Cardiac muscle cell (in vitro differentiated cells and primary cell): ENCODE measurements around the gene ABO. TPM values are rescaled to one million over a fixed set of nuclear protein-coding genes. Genes with fewer than 3 reads are reported as not detected.
"Not testable (repeated sequence)": the region's sequence is repeated elsewhere in the genome, so short reads cannot be mapped to it uniquely, and the experiment has no call there.

Experiments
- DNase-seq, 2 donors: peaks; one replicate each; pipeline versions ENCODE4 v3.0.0 to v3.0.0-alpha.2; 2010 to 2017; ENCODE audit warnings: low read depth in 1 of 2, low spot score in 1 of 2
- H3K27ac ChIP-seq: fragments of 200-600 bp; sonication (generic); 2 replicates; pipeline ENCODE4 v1.5.1; 2016
- H3K27me3 ChIP-seq: fragments of 200-600 bp; sonication (generic); 2 replicates; pipeline ENCODE4 v1.6.0; 2016; ENCODE audit warnings: control low read depth
- H3K36me3 ChIP-seq: fragments of 200-600 bp; sonication (generic); 2 replicates; pipeline ENCODE4 v1.5.1; 2016; ENCODE audit warnings: control low read depth
- H3K4me1 ChIP-seq: fragments of 200-600 bp; sonication (generic); 2 replicates; pipeline ENCODE4 v1.8.1; 2017; ENCODE audit warnings: low read depth, mild to moderate bottlenecking, mixed run types
- H3K4me3 ChIP-seq: fragments of 200-600 bp; sonication (generic); 2 replicates; pipeline ENCODE4 v1.5.1; 2016; ENCODE audit warnings: mild to moderate bottlenecking
- H3K9me3 ChIP-seq: fragments of 200-600 bp; sonication (generic); 2 replicates; pipeline ENCODE4 v1.5.1; 2017; ENCODE audit warnings: low read depth, mild to moderate bottlenecking, control low read depth
- CTCF ChIP-seq: IDR thresholded peaks from 2 replicates; pipeline ENCODE4 v1.5.1; 2012; ENCODE audit warnings: low read depth, mild to moderate bottlenecking, low read length
- polyA plus RNA-seq: library from polyadenylated mRNA; unstranded; fragments of >200 nt; fragmentation: Nextera tagmentation; extraction: Ambion mirVana; gene quantifications from 2 replicates; pipeline ENCODE4 v1.2.1, GENCODE V29; 2016
- total RNA-seq: library from RNA; depleted of rRNA; stranded (reverse); fragments of >200 nt; gene quantifications from 2 replicates; pipeline ENCODE4 v1.2.3, GENCODE V29; 2016

ABO gene
- total and polyA plus RNA-seq, 2 experiments from 2014 or later: 0.30 TPM; not detected in 1

GRCh38 chr9:133234577-133235322 is 40.3 kb downstream of the ABO start:
- Histone ChIP-seq H3K9me3 (no peaks in the 10 kb centered on the region), H3K36me3 (no peaks in the 10 kb centered on the region), H3K4me1 (no peaks in the 10 kb centered on the region), H3K27me3 (no peaks in the 10 kb centered on the region), H3K4me3 (no peak overlapping the region), H3K27ac (no peak overlapping the region)
- no peak for TF ChIP-seq CTCF
- no peak for DNase-seq

- Histone ChIP-seq H3K4me1 (no peaks in the 10 kb centered on the region), H3K27me3 (no peaks in the 10 kb centered on the region), H3K4me3 (no peak overlapping the region), H3K36me3 (no peaks in the 10 kb centered on the region), H3K9me3 (no peaks in the 10 kb centered on the region), H3K27ac (no peak overlapping the region)
- TF ChIP-seq CTCF: no peak
- DNase-seq: no peak
These were observed 41.1 kb downstream of the ABO start for GRCh38 chr9:133233681-133234432.

GRCh38 chr9:133231934-133232568 is 43.0 kb downstream of the ABO start:
- not testable (repeated sequence) for H3K4me3 ChIP-seq, DNase-seq, H3K27ac ChIP-seq, H3K4me1 ChIP-seq, H3K36me3 ChIP-seq, H3K27me3 ChIP-seq, H3K9me3 ChIP-seq

- not testable (repeated sequence) for DNase-seq, H3K27me3 ChIP-seq, H3K9me3 ChIP-seq, H3K4me3 ChIP-seq, H3K36me3 ChIP-seq, H3K27ac ChIP-seq, H3K4me1 ChIP-seq
These were observed 44.5 kb downstream of the ABO start for GRCh38 chr9:133230514-133230913.

GRCh38 chr9:133230093-133230492 is 44.9 kb downstream of the ABO start:
- no peak overlapping the region for H3K4me3 ChIP-seq
- H3K36me3 ChIP-seq: no peaks in the 10 kb centered on the region
- TF ChIP-seq CTCF: no peak
- no peaks in the 10 kb centered on the region for H3K27me3 ChIP-seq
- no peak for DNase-seq
- no peaks in the 10 kb centered on the region for H3K4me1 ChIP-seq
- no peak overlapping the region for H3K27ac ChIP-seq
- no peaks in the 10 kb centered on the region for H3K9me3 ChIP-seq

- not testable (repeated sequence) for H3K9me3 ChIP-seq, H3K36me3 ChIP-seq, H3K4me3 ChIP-seq, H3K27ac ChIP-seq, H3K27me3 ChIP-seq, DNase-seq, H3K4me1 ChIP-seq
These were observed 46.4 kb downstream of the ABO start for GRCh38 chr9:133228474-133229193.

GRCh38 chr9:133227996-133228395 is 47.0 kb downstream of the ABO start:
- DNase-seq: not testable (repeated sequence)

More at GRCh38 chr9:133227996-133228395, 47.0 kb downstream of the ABO start:
- not testable (repeated sequence) for H3K27me3 ChIP-seq, H3K27ac ChIP-seq, H3K36me3 ChIP-seq, H3K4me3 ChIP-seq, H3K4me1 ChIP-seq, H3K9me3 ChIP-seq
